ENCODE results near the gene CHST7.

CHST7 gene

DNA sequence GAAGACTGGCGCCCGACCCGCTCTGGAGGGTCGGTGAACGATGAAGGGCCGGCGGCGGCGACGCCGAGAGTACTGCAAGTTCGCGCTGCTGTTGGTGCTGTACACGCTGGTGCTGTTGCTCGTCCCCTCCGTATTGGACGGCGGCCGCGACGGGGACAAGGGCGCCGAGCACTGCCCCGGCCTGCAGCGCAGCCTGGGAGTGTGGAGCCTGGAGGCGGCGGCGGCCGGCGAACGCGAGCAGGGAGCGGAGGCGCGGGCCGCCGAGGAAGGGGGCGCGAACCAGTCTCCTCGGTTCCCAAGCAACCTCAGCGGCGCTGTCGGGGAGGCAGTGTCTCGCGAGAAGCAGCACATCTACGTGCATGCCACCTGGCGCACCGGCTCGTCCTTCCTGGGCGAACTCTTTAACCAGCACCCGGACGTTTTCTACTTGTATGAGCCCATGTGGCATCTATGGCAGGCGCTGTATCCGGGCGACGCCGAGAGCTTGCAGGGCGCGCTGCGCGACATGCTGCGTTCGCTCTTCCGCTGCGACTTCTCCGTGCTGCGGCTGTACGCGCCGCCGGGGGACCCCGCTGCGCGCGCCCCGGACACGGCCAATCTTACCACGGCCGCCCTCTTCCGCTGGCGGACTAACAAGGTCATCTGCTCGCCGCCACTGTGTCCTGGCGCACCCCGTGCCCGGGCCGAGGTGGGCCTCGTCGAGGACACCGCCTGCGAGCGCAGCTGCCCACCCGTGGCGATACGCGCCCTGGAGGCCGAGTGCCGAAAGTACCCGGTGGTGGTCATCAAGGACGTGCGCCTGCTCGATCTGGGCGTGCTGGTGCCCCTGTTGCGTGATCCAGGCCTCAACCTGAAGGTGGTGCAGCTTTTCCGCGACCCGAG lies 568 bp downstream of the CHST7 start:
- TF ChIP-seq, protein P1, sequence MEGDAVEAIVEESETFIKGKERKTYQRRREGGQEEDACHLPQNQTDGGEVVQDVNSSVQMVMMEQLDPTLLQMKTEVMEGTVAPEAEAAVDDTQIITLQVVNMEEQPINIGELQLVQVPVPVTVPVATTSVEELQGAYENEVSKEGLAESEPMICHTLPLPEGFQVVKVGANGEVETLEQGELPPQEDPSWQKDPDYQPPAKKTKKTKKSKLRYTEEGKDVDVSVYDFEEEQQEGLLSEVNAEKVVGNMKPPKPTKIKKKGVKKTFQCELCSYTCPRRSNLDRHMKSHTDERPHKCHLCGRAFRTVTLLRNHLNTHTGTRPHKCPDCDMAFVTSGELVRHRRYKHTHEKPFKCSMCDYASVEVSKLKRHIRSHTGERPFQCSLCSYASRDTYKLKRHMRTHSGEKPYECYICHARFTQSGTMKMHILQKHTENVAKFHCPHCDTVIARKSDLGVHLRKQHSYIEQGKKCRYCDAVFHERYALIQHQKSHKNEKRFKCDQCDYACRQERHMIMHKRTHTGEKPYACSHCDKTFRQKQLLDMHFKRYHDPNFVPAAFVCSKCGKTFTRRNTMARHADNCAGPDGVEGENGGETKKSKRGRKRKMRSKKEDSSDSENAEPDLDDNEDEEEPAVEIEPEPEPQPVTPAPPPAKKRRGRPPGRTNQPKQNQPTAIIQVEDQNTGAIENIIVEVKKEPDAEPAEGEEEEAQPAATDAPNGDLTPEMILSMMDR (conservative IDR thresholded peaks at IDR 0.05; ENCODE audit: low read depth) = no peak
- POLR2A ChIA-PET (ENCODE audit: low non-redundant PET) = no interaction called here
- DNase-seq (ENCODE audit: low spot score) = no peak
- H3K27ac ChIP-seq = peak overlapping the region; percentile 51
- CTCF ChIA-PET = interaction anchor here (0.5 to 0.6 kb wide), 4 partner anchors 25 to 1055 kb away, joined by 3 to 4 read pairs (median 4); no protein-coding TSS in a partner anchor

DNA sequence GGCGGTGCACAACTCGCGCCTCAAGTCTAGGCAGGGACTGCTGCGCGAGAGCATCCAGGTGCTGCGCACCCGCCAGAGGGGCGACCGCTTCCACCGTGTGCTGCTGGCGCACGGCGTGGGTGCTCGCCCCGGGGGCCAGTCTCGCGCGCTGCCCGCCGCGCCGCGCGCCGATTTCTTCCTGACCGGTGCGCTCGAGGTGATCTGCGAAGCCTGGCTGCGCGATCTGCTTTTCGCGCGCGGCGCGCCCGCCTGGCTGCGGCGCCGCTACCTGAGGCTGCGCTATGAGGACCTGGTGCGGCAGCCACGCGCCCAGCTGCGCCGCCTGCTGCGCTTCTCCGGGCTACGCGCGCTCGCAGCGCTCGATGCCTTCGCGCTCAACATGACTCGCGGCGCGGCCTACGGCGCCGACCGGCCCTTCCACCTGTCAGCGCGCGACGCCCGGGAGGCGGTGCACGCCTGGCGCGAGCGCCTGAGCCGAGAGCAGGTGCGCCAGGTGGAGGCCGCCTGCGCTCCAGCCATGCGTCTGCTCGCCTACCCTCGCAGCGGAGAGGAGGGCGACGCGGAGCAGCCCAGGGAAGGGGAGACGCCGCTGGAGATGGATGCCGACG lies 1.3 kb downstream of the CHST7 start:
- TF ChIP-seq, protein P1 (conservative IDR thresholded peaks at IDR 0.05; ENCODE audit: low read depth) = no peak
- DNase-seq (ENCODE audit: low spot score) = no peak
- ChIA-PET POLR2A (ENCODE audit: low non-redundant PET) (no interaction called here), CTCF (interaction anchor here (0.6 kb wide), 2 partner anchors 24 to 72 kb away, joined by 3 to 4 read pairs; no protein-coding TSS in a partner anchor)
- no peak overlapping the region for H3K27ac ChIP-seq

DNA sequence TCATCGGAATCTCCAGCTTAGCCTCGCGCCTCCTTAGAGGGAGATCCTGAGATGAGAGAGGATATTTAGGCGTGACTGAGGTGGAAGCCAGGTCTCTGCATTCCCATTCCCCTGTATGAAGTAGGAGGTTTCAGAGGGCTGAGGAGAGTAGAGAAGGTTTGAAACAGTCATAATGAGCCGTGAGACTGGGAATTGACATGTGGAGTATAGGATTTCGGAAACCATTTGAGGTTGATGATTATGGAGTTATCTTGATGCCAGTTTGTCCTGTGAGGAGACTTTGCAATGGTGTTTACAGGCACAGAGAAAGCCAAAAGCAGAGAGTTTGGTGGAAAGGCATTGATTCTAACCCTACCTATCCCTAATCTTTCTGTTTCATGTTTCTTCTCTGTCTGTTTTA lies 2.0 kb downstream of the CHST7 start:
- ChIA-PET POLR2A (ENCODE audit: low non-redundant PET) (no interaction called here), CTCF (no interaction called here)
- TF ChIP-seq, protein P1 (conservative IDR thresholded peaks at IDR 0.05; ENCODE audit: low read depth) = no peak
- no peak overlapping the region for H3K27ac ChIP-seq
- DNase-seq (ENCODE audit: low spot score) = no peak

DNA sequence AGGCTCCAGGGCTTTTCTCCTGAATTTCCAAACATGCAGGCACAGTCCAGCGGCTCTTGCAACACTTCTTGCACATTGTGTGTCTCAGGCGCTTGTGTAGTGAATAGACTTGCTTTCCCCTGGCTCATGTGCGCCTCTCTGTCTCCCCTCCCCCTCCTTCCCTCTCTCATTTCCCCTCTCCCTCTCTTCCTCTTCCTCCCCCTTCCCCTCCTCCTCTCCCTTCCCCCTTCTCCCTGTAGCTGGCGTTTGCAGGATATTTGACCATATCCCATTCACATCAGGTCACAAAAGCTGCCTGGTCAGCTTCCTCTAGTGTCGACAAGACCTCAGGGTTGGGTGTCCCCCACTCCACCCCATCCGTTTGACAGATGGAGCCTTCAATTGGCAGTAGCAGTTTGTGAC lies 2.4 kb downstream of the CHST7 start:
- TF ChIP-seq, protein P1 (conservative IDR thresholded peaks at IDR 0.05; ENCODE audit: low read depth) = no peak
- H3K27ac ChIP-seq = no peak overlapping the region
- ChIA-PET POLR2A (ENCODE audit: low non-redundant PET) (no interaction called here), CTCF (no interaction called here)
- DNase-seq (ENCODE audit: low spot score) = no peak

DNA sequence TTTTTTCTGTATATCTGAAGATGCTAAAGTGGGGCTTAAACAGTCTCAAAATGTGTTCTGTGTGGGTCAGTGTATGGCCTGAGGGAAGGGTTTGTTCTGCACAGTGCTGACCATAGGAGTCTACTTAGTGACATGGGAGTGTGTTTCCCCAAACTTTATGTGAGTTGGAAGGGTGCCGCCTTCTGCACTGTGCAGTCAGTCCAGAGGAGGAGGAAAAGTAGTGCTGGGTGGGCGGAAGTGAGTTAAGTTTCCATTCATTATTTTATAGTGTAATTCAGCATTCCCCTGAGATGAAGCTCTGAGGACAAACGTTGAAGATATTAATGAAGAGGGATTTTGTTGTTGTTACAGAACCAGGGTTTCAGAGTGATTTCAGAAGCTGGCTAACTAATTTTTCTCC lies 2.9 kb downstream of the CHST7 start:
- H3K27ac ChIP-seq = no peak overlapping the region
- CTCF ChIA-PET = no interaction called here
- TF ChIP-seq, protein P1 (conservative IDR thresholded peaks at IDR 0.05; ENCODE audit: low read depth) = no peak
- DNase-seq (ENCODE audit: low spot score) = no peak
- POLR2A ChIA-PET (ENCODE audit: low non-redundant PET) = no interaction called here

DNA sequence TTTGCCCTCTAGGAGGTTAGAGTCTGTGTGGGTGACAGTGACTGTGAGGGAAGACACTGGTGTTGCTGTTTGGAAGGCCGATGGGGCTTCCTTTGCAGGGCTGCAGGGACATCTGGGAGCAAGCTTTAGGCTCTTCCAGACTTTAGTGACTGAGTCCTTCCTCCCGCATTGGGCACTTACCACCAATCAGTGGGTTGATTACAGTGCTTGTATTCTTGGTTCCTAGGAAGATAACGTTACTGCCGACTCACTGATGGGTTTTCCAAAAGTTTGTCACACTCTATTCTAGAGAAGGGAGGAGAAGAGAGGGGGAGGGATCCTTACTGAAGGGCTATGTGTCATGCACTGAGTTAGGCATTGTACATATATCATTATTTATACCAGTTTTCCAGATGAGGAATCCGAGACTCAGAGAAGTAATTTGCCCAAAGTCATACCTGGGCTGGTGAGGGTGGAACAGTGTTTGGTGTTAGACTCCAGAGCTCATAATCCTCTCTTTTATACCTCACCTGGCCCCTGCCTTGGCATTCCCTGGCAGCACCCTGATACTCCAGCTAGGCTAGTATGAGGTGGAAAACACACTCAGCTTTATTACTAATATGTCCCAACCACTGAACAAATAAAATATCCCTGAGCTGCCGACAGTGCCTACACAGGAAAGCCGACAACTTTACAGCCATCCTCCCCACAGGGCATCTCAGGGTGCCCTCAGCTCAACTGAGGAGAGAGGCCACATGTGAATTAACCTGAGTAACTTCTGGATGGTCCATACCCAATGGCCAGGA lies 3.8 kb downstream of the CHST7 start:
- no peak overlapping the region for H3K27ac ChIP-seq
- POLR2A ChIA-PET (ENCODE audit: low non-redundant PET) = no interaction called here

More for the DNA sequence above, 3.8 kb downstream of the CHST7 start:
- DNase-seq (ENCODE audit: low spot score) = no peak
- CTCF ChIA-PET = no interaction called here
- TF ChIP-seq, protein P1 (conservative IDR thresholded peaks at IDR 0.05; ENCODE audit: low read depth) = no peak

Measured in RWPE1 (cell line).